SKM-1 treated with dmso at 0.1 percent for 144 hours (cell line): ENCODE results near the gene CBARP.
A peak's percentile ranks its signal among the peaks of the same experiment; 100 is the strongest.

Source experiments
- DNase-seq: peaks from one replicate; lab custom pipeline; 2025; ENCODE audit not compliant: unreplicated experiment; lab: John Stamatoyannopoulos, UW

The CBARP gene, protein sequence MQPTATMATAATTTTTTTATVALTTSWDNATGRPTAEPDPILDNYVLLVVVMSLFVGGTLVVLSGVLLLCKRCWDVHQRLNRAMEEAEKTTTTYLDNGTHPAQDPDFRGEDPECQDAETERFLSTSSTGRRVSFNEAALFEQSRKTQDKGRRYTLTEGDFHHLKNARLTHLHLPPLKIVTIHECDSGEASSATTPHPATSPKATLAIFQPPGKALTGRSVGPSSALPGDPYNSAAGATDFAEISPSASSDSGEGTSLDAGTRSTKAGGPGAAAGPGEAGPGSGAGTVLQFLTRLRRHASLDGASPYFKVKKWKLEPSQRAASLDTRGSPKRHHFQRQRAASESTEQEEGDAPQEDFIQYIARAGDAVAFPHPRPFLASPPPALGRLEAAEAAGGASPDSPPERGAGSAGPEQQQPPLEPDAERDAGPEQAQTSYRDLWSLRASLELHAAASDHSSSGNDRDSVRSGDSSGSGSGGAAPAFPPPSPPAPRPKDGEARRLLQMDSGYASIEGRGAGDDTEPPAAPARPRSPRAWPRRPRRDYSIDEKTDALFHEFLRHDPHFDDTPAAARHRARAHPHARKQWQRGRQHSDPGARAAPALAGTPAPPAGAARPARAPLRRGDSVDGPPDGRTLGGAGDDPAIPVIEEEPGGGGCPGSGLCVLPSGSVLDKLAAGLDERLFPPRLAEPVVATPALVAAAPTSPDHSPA

DNA sequence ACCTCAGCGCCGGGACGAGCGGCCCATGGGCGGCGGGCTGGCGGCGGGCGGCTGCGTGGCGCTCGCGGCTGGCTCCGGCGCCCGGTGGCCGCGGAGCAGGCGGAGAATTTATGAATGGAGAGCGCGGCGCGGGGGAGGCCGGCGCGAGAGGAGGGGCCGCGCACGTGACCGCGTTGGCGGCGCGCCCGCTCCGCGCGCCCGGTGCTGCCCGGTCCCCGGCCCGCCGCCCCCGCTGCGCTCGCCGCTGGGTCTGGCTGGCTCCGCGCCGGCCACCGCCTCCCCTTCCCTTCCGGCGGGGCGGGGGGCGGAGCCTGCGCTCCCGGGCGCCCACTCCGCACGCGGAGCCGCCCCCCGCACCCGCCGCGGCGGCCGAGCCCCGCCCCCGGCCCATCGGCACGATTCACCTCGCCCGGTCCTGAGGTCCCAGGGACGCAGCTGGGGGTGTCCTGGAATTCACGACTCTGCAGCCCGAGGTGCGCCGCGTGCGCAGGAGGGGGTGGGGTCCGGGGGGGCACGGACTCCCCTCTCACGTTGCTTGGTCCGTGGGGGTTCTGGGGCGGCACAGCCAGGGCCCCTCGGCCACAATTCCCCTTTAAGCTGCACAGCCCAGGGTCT is at the start of gene CBARP:
Gene CBARP, minus strand, starts transcription at position 252 of the 615 bp plus-strand sequence. CDS start 1,905 bp downstream, outside the sequence.
- DNase-seq = no peak

DNA sequence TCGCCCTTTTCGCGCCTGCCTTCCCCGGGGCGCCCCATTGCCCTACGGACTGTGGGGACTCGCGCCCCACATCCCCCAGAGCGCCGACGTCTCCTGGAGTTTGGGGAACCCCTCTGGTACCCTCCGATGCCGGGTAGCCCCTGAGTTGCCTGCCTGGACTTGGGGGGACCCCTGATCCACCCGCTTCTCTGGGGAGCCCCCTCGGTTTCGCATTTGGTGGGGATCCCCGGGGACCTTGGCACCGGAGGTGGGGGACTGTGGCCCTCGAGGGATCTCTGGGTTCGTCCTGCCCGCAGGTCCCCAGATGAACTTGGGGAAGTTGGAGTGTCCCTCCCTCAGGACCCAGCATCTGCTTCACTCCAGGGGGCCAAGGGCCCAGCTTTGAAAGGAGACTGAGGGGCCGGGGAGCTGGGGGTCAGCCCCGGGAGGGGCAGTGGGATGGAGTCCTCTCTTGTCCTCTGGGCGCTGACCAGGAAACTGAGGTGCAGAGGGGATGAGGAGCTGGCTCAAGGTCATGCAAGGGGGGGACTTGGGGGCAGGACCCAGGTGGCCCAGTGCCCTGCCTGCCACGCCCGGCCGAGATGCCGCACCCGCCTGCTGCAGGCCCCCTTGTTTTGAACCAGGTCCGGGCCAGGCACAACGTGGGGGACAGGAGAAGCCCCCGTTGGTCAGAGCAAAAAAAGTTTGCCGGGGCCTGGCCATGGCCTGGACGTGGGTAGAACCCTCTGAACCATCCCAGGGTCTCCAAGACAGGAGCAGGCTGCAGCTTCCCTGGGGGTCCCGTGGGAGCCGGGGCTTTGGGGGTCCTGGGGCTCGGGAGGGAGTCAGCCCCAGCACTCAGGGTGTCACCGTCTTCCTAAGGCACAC is 48.9 kb upstream of the CBARP start:
- DNase-seq = no peak

DNA sequence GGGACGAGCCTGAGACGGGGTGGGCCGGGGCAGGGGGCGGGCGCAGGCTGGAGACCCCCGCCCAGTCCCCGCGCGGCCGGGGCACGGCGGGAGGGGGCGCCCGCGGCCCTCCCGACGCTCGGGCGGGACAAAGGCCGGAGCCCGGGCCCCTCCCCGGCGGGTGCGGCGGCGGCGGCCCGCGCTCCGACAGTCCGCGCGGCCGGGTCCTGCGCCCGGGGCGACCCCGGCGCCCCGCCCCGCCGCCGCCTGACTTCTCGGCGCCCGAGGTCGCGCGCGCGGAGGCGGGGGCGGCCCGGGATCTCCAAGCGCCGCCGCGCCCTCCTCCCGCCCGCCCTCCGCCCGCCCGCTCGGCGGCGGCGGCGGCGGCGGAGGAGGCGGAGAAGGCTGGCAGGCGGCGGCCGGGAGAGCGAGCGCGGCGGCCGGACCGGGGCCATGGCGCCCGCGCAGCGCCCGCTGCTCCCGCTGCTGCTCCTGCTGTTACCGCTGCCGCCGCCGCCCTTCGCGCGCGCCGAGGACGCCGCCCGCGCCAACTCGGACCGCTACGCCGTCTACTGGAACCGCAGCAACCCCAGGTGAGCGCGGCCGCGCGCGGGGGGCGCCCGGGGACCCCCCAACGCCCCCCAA is 48.0 kb upstream of the CBARP start, which contains the start of gene EFNA2:
Gene EFNA2, plus strand, starts transcription at position 137 of the 624 bp plus-strand sequence. Its CDS starts 296 bp downstream, at position 433.
- DNase-seq = no peak

DNA sequence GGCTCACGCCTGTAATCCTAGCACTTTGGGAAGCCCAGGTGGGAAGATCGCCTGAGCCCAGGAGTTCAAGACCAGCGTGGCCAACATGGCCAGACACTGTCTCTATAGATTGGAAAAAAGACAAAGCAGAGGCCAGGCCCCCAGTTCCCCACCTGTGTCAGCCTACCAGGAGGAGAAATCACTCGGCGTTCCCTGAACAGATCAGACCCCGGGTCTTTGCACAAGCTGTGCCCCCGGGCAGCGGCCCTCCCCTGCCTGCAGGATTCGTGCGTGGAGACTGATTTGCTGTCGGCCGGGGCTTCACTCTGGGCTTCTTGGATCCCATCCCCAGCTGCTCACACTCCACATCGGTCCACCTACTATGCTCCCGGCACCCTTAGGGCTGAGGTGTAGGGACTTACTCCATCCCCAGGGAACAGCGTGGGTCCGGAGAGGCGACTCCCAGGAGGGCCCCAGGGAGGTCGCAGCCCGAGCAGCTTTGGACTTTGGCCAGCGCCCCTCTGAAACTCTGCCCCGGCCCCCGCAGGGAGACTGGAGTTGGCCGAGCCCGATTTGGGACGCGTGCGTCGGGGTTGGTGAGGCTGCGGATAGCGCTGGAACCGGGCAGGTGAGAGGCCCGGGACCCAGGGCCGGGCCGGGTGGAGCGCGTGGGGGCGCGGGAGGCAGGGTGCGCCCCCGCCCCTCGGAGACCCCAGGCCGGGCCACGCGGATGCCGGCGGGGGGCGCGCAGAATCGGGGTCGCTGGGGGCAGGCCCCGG is 47.4 kb upstream of the CBARP start:
- no peak for DNase-seq

GRCh38 chr19:1284293-1284978 is 46.6 kb upstream of the CBARP start:
- DNase-seq = no peak

GRCh38 chr19:1283917-1284292 is 46.1 kb upstream of the CBARP start:
- DNase-seq = no peak

- DNase-seq = no peak
These were observed 45.6 kb upstream of the CBARP start for GRCh38 chr19:1283207-1283916.

DNA sequence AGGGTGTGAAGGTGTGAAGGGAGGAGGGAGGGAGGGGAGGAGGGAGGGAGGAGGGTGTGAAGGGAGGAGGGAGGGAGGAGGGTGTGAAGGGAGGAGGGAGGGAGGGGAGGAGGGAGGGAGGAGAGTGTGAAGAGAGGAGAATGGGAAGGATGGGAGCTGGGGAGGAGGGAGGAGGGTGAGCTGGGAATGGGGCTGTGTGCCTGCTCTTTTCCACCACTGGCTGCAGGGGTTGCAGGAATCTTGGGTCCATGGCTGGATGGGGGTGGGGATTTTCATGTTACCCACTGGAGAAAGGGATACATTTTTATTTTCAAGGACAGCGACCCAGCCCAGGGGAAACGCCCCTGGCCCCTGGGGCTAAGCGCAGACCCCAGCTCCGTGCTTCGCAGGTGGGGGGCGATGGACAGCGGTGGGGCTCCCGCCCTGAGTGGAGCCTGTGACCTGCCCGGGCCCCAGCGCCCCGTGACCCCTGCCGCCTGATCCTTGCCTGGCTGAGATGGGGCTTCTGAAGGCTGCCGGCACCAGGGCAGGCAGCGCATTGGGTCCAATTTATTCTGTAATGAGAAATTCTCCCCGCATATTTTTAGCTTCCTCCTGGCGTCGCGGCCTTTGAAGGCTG is 44.9 kb upstream of the CBARP start:
- DNase-seq = no peak

- DNase-seq = no peak
These were observed 43.9 kb upstream of the CBARP start for GRCh38 chr19:1281569-1282287.

- no peak for DNase-seq
These were observed 43.1 kb upstream of the CBARP start for GRCh38 chr19:1280636-1281568.

DNA sequence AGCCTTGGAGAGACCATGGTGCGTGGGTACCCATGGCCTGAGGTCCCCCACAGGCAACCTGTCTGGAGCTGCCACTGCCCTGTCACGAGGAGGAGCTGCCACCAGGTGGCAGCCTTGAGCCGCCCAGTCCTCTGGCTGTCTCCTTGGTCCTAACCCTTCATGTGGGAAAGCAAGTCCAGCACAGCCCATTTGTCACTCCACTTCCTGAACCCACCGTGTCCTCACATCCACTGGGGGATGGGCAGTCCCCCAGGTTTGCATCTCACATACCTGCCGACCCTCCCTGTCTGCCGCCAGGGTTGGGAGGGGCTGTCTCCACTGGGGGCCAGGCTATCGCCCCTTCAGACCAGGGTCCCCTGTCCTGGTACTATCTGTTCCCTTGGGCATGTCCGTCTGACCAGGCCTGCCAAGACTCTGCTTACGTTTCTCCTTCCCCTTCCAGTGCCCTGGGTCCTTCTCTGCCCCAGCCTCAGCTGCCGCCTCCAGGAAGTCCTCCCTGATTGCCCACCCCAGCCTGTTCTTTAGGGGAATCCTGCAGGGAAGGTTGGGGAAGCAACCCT is 42.1 kb upstream of the CBARP start:
- peak; percentile 70 for DNase-seq

DNA sequence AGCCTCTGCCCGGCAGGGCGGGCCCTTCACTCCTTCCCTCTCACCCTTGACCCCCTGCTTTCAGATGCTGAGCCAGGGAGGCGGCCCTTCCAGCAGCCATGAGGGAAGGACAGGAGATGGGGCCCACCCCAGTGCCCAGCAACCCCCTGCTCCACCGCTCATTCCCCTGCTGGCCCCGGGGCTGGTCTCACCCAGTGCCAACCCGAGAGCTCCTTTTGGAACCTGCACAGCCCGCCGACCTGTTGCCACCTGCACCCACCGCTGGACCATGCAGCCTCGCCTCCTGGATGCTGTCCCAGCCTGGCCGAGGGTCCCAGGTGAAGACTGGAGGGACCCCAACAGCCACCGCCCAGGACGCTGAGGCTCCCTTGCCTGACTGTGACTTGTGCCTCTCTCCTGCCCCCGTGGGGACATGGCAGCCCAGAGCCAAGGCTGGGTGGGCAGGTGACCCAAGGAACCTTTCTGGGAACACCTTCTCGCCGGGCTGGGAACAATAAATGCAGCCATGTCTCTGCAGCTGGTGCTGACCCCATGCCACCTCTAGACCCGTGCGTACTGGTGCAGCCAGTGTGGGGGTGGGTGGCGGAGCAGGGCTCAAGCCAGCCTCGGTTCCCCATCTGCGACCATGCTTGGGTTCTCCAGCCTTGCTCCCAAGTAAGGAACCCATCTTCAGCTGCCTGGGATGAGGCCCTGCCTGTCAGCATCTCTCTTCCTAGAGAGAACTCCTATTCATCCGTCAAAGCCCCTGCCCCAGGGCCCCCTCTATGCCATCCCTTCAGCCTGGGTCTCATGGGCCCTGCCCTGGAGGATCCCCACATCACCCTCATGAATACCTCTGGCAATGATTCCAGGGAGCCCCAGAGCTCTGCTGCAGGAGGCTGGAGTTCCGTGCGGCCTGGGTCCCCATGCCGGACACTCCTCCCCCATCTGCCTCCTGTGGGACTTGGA is 41.2 kb upstream of the CBARP start:
- DNase-seq = no peak

DNA sequence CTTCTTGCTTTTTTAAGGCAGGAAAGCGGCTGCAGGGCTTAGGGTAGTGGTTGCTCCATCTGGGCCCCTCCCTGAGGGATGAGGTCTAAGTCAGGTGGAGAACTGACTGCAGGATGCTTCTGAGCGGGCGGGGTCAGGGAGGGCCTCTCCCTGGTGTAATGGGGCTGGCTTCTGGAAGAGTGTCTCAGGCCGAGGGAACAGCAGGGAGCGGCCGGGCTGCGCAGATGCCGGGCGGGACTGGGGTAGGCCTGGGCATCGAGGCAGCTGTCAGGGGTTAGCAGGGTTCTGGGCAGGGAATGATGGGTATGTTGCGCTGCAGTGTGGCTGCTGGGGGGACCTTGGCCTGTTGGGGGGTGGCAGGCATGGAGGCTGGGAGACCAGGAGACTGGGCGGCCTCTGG is 40.3 kb upstream of the CBARP start:
- no peak for DNase-seq

- DNase-seq = no peak
These were observed 39.3 kb upstream of the CBARP start for GRCh38 chr19:1277061-1277460.

- DNase-seq = no peak
These were observed 38.8 kb upstream of the CBARP start for GRCh38 chr19:1276628-1277022.
